HepG2 (cell line): Measurements from ENCODE around the gene G6PC3. TPM values are rescaled to one million over a fixed set of nuclear protein-coding genes. Genes with fewer than 3 reads are reported as not detected.

Experiments used
- ELF1 ChIP-seq: sonication (generic); formaldehyde crosslinking; IDR thresholded peaks from 2 replicates; pipeline ENCODE4 v1.4.0; 2020; ENCODE audit warnings: missing genetic modification reagents
- HBP1 ChIP-seq: IDR thresholded peaks from 2 replicates; pipeline ENCODE4 v1.6.1; 2016; ENCODE audit warnings: low read depth, control low read depth
- IRF1 ChIP-seq: sonication (generic); formaldehyde crosslinking; IDR thresholded peaks from 2 replicates; pipeline ENCODE4 v1.4.0; 2020; ENCODE audit warnings: low read depth, mild to moderate bottlenecking, missing genetic modification reagents
- JUNB ChIP-seq: sonication (generic); formaldehyde crosslinking; IDR thresholded peaks from 2 replicates; pipeline ENCODE4 v1.8.0; 2022; ENCODE audit warnings: missing genetic modification reagents, mild to moderate bottlenecking, borderline replicate concordance
- NFAT5 ChIP-seq: sonication (generic); formaldehyde crosslinking; IDR thresholded peaks from 2 replicates; pipeline ENCODE4 v1.4.0; 2020; ENCODE audit warnings: missing genetic modification reagents
- NR1H2 ChIP-seq: sonication (generic); formaldehyde crosslinking; IDR thresholded peaks from 2 replicates; pipeline ENCODE4 v1.8.1; 2022; ENCODE audit warnings: low read depth, missing genetic modification reagents, borderline replicate concordance
- PLRG1 ChIP-seq: fragments of 450-650 bp; conservative IDR thresholded peaks from 2 replicates; pipeline ENCODE4 v1.6.1; 2016
- RARG ChIP-seq: sonication (generic); formaldehyde crosslinking; IDR thresholded peaks from 2 replicates; pipeline ENCODE4 v1.4.0; 2020; ENCODE audit warnings: low read depth, mild to moderate bottlenecking, missing genetic modification reagents
- TOPORS ChIP-seq: sonication (generic); formaldehyde crosslinking; IDR thresholded peaks from 2 replicates; pipeline ENCODE4 v1.8.0; 2023; ENCODE audit warnings: mild to moderate bottlenecking, missing genetic modification reagents
- ZBTB3 ChIP-seq: sonication (generic); formaldehyde crosslinking; IDR thresholded peaks from 2 replicates; pipeline ENCODE4 v1.4.0; 2020; ENCODE audit warnings: low read depth, mild to moderate bottlenecking, moderate library complexity, missing genetic modification reagents, borderline replicate concordance
- ZKSCAN8 ChIP-seq: IDR thresholded peaks from 2 replicates; pipeline ENCODE4 v1.6.1; 2016; ENCODE audit warnings: borderline replicate concordance, missing genetic modification reagents, missing compliant biosample characterization
- ZMAT3 ChIP-seq: sonication (generic); formaldehyde crosslinking; conservative IDR thresholded peaks from 2 replicates; pipeline ENCODE4 v1.7.0; 2021; ENCODE audit warnings: missing genetic modification reagents
- ZNF431 ChIP-seq: sonication (generic); formaldehyde crosslinking; IDR thresholded peaks from 2 replicates; pipeline ENCODE4 v1.9.0; 2022; ENCODE audit warnings: missing genetic modification reagents, low read depth, mild to moderate bottlenecking, borderline replicate concordance
- ZNF766 ChIP-seq: sonication (generic); formaldehyde crosslinking; IDR thresholded peaks from 2 replicates; pipeline ENCODE4 v1.5.0; 2020; ENCODE audit warnings: missing genetic modification reagents, borderline replicate concordance
- ZNF772 ChIP-seq: sonication (generic); formaldehyde crosslinking; IDR thresholded peaks from 2 replicates; pipeline ENCODE4 v1.5.0; 2020; ENCODE audit warnings: mild to moderate bottlenecking, missing genetic modification reagents
- ZNF780A ChIP-seq: sonication (generic); formaldehyde crosslinking; IDR thresholded peaks from 2 replicates; pipeline ENCODE4 v1.8.0; 2022; ENCODE audit warnings: mild to moderate bottlenecking, missing genetic modification reagents, moderate library complexity
- ZNF83 ChIP-seq: sonication (generic); formaldehyde crosslinking; IDR thresholded peaks from 2 replicates; pipeline ENCODE4 v1.4.0; 2020; ENCODE audit warnings: missing genetic modification reagents, mild to moderate bottlenecking, borderline replicate concordance
- polyA plus RNA-seq, 8 experiments: library from polyadenylated mRNA; depleted of rRNA in 3 of 8; stranded (reverse) in 7 of 8; unstranded in 1 of 8; fragments of >200 nt; fragmentation: Illumina TruSeq in 4 of 8; extraction: Trizol in 4 of 8; gene quantifications; 2 replicates each; pipeline versions ENCODE4 v1.2.1 to v1.2.3, GENCODE V29; 2011 to 2016; ENCODE audit warnings: low read depth in 4 of 8, missing spikeins in 1 of 8, mixed read lengths in 1 of 8; ENCODE audit not compliant: insufficient read depth in 1 of 8
- total RNA-seq, 5 experiments: library from RNA; depleted of rRNA; stranded (reverse); fragments of >200 nt; fragmentation: Illumina TruSeq; extraction: Trizol; gene quantifications; 2 replicates each; pipeline ENCODE4 v1.2.3, GENCODE V29; 2016; ENCODE audit warnings: low read depth in 1 of 5
- TF ChIP-seq, protein P1 (sequence below): sonication (generic); formaldehyde crosslinking; IDR thresholded peaks from 2 replicates; pipeline ENCODE4 v1.8.1; 2023; ENCODE audit warnings: mild to moderate bottlenecking, inconsistent platforms, moderate library complexity, missing genetic modification reagents, borderline replicate concordance
- TF ChIP-seq, protein P2 (sequence below): sonication (generic); formaldehyde crosslinking; IDR thresholded peaks from 2 replicates; pipeline ENCODE4; 2020; ENCODE audit warnings: missing genetic modification reagents, mild to moderate bottlenecking, borderline replicate concordance

The G6PC3 gene
- total and polyA plus RNA-seq, 2 of the 13 experiments (the other 11 are each of a cell fraction or from before 2014, with no cell fraction given): 38.5 to 75.8 TPM

GRCh38 chr17:44124118-44124438 is 53.5 kb downstream of the G6PC3 start (continued):
- TF ChIP-seq ZMAT3: 0 out of 2 replicates have a peak, but pooled peaks have one; percentile 53
- TF ChIP-seq ZKSCAN8 (CRISPR knock-in tag): 0 out of 2 replicates have a peak, but pooled peaks have one; percentile 1
- TF ChIP-seq TOPORS (CRISPR knock-in tag): no peak
- no peak for TF ChIP-seq ZNF83
- TF ChIP-seq ZNF780A (CRISPR knock-in tag): no peak
- no peak for TF ChIP-seq JUNB (CRISPR knock-in tag)
- TF ChIP-seq IRF1 (CRISPR knock-in tag): 0 out of 2 replicates have a peak, but pooled peaks have one; percentile 6
- no peak for TF ChIP-seq ELF1 (CRISPR knock-in tag)
- no peak for TF ChIP-seq RARG (CRISPR knock-in tag)
- TF ChIP-seq ZBTB3 (CRISPR knock-in tag): no peak
- TF ChIP-seq, protein P1, sequence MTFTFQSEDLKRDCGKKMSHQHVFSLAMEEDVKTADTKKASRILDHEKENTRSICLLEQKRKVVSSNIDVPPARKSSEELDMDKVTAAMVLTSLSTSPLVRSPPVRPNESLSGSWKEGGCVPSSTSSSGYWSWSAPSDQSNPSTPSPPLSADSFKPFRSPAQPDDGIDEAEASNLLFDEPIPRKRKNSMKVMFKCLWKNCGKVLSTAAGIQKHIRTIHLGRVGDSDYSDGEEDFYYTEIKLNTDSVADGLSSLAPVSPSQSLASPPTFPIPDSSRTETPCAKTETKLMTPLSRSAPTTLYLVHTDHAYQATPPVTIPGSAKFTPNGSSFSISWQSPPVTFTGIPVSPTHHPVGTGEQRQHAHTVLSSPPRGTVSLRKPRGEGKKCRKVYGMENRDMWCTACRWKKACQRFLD (CRISPR knock-in tag): no peak
- no peak for TF ChIP-seq ZNF766 (CRISPR knock-in tag)
- no peak for TF ChIP-seq NFAT5
- no peak for TF ChIP-seq PLRG1
- TF ChIP-seq HBP1 (CRISPR knock-in tag): no peak
- TF ChIP-seq ZNF772 (CRISPR knock-in tag): 0 out of 2 replicates have a peak, but pooled peaks have one; percentile 4
- peak; percentile 28; the same call in 1 of the 2 replicates for TF ChIP-seq ZNF431 (CRISPR knock-in tag)
- TF ChIP-seq, protein P2, sequence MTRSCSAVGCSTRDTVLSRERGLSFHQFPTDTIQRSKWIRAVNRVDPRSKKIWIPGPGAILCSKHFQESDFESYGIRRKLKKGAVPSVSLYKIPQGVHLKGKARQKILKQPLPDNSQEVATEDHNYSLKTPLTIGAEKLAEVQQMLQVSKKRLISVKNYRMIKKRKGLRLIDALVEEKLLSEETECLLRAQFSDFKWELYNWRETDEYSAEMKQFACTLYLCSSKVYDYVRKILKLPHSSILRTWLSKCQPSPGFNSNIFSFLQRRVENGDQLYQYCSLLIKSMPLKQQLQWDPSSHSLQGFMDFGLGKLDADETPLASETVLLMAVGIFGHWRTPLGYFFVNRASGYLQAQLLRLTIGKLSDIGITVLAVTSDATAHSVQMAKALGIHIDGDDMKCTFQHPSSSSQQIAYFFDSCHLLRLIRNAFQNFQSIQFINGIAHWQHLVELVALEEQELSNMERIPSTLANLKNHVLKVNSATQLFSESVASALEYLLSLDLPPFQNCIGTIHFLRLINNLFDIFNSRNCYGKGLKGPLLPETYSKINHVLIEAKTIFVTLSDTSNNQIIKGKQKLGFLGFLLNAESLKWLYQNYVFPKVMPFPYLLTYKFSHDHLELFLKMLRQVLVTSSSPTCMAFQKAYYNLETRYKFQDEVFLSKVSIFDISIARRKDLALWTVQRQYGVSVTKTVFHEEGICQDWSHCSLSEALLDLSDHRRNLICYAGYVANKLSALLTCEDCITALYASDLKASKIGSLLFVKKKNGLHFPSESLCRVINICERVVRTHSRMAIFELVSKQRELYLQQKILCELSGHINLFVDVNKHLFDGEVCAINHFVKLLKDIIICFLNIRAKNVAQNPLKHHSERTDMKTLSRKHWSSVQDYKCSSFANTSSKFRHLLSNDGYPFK (CRISPR knock-in tag): peak; percentile 74; the same call in 1 of the 2 replicates
- TF ChIP-seq NR1H2: no peak
